H1 (cell line): Measurements from ENCODE around the gene ADORA1. TPM values are rescaled to one million over a fixed set of nuclear protein-coding genes. Genes with fewer than 3 reads are reported as not detected.

Experiments used
- CTCF ChIA-PET: fragments of 300-600 bp; sonication (Branson Sonifier 250); formaldehyde crosslinking; loops from one replicate; lab custom pipeline; 2021; ENCODE audit not compliant: partially characterized antibody; lab: Charles Lee
- POLR2A ChIA-PET: fragments of 300-600 bp; sonication (Branson Sonifier 250); formaldehyde crosslinking; loops from one replicate; lab custom pipeline; 2021; ENCODE audit warnings: inconsistent platforms; ENCODE audit not compliant: partially characterized antibody; lab: Charles Lee
- DNase-seq, 2 experiments: peaks; one replicate each; pipeline versions ENCODE4 v3.0.0 to v3.0.0-alpha.2; 2010 to 2022; ENCODE audit warnings: low spot score in 2 of 2, low read depth in 1 of 2, mixed read lengths in 1 of 2
- FAIRE-seq: peaks from 2 replicates; lab custom pipeline; 2011; peaks lifted over from hg19 to GRCh38; lab: Jason Lieb, UNC
- H2AFZ ChIP-seq: 2 replicates; pipeline ENCODE4 v1.8.1; 2012; ENCODE audit warnings: low read length, inconsistent platforms
- H2AK5ac ChIP-seq: 2 replicates; pipeline ENCODE4 v1.6.1; 2013; ENCODE audit warnings: low read depth, low read length
- H2BK120ac ChIP-seq: replicated peaks from 2 replicates; pipeline ENCODE3; 2013; ENCODE audit warnings: low read depth, low read length, inconsistent platforms
- H2BK12ac ChIP-seq: 2 replicates; pipeline ENCODE4 v1.6.1; 2013; ENCODE audit warnings: low read depth, low read length
- H2BK15ac ChIP-seq: 2 replicates; pipeline ENCODE4 v1.6.1; 2013; ENCODE audit warnings: low read length
- H2BK20ac ChIP-seq: 2 replicates; pipeline ENCODE4 v1.6.1; 2013; ENCODE audit warnings: low read length
- H2BK5ac ChIP-seq: 2 replicates; pipeline ENCODE4 v1.6.1; 2013; ENCODE audit warnings: low read depth, low read length
- H3K14ac ChIP-seq: 2 replicates; pipeline ENCODE4 v1.6.1; 2013; ENCODE audit warnings: inconsistent platforms; ENCODE audit not compliant: insufficient read length
- H3K18ac ChIP-seq: 2 replicates; pipeline ENCODE4 v1.6.1; 2013; ENCODE audit warnings: low read length; ENCODE audit errors: extremely low read depth
- H3K23ac ChIP-seq: 2 replicates; pipeline ENCODE4 v1.6.1; 2013; ENCODE audit warnings: inconsistent platforms; ENCODE audit not compliant: insufficient read length
- H3K23me2 ChIP-seq: 2 replicates; pipeline ENCODE4 v1.6.1; 2013; ENCODE audit warnings: low read depth, low read length
- H3K27ac ChIP-seq: 2 replicates; pipeline ENCODE4 v1.6.1; 2011; ENCODE audit warnings: low read depth, low read length, inconsistent platforms
- H3K27me3 ChIP-seq, 4 experiments: replicated peaks in 1 of 4; 1 replicate in 1 of 4; 2 replicates in 3 of 4; pipeline versions ENCODE4 v1.6.1 to v1.8.1; 2011 to 2013; ENCODE audit warnings: low read length in 3 of 4, mild to moderate bottlenecking in 3 of 4, inconsistent platforms in 2 of 4, mixed read lengths in 2 of 4, moderate library complexity in 1 of 4; ENCODE audit not compliant: control insufficient read depth in 3 of 4, insufficient read depth in 3 of 4; ENCODE audit errors: extremely low read depth in 1 of 4
- H3K36me3 ChIP-seq, 4 experiments: 2 replicates each; pipeline versions ENCODE4 v1.6.1 to v1.8.1; 2011 to 2013; ENCODE audit warnings: mild to moderate bottlenecking in 4 of 4, low read length in 3 of 4, moderate library complexity in 2 of 4, control low read depth in 1 of 4, inconsistent platforms in 1 of 4; ENCODE audit not compliant: insufficient read depth in 4 of 4, control insufficient read depth in 2 of 4
- H3K4ac ChIP-seq: replicated peaks from 2 replicates; pipeline ENCODE3; 2013; ENCODE audit warnings: low read length, low read depth, mixed read lengths, inconsistent platforms; ENCODE audit not compliant: insufficient read length
- H3K4me1 ChIP-seq, 4 experiments: replicated peaks in 1 of 4; 1 replicate in 1 of 4; 2 replicates in 3 of 4; pipeline versions ENCODE4 v1.6.1 to v1.8.1; 2011 to 2013; ENCODE audit warnings: low read length in 3 of 4, inconsistent platforms in 2 of 4, mixed read lengths in 1 of 4; ENCODE audit not compliant: insufficient read depth in 4 of 4, control insufficient read depth in 3 of 4
- H3K4me2 ChIP-seq, 2 experiments: 2 replicates each; pipeline versions ENCODE4 v1.6.1 to v1.8.1; 2011 to 2013; ENCODE audit warnings: low read depth in 2 of 2, low read length in 2 of 2, control low read depth in 1 of 2, inconsistent platforms in 1 of 2, mild to moderate bottlenecking in 1 of 2; ENCODE audit not compliant: insufficient read depth in 1 of 2
- H3K4me3 ChIP-seq, 4 experiments: fragments of 200-600, 300-600 bp in 1 of 4; sonication (generic), shearing (Covaris generic), sonication (Bioruptor Twin) in 1 of 4; 2 replicates each; pipeline versions ENCODE4 v1.5.1 to v1.8.1; 2011 to 2016; ENCODE audit warnings: low read length in 4 of 4, low read depth in 3 of 4, control low read depth in 2 of 4, inconsistent platforms in 2 of 4, mild to moderate bottlenecking in 2 of 4, mixed read lengths in 1 of 4, moderate library complexity in 1 of 4; ENCODE audit not compliant: insufficient read depth in 2 of 4; ENCODE audit errors: extremely low read depth in 1 of 4
- H3K56ac ChIP-seq: replicated peaks from 2 replicates; pipeline ENCODE3; 2013; ENCODE audit warnings: low read depth, mild to moderate bottlenecking, mixed read lengths, low read length, inconsistent platforms; ENCODE audit not compliant: insufficient read length
- H3K79me1 ChIP-seq: 2 replicates; pipeline ENCODE4 v1.6.1; 2013; ENCODE audit warnings: low read depth, low read length, control low read depth
- H3K79me2 ChIP-seq, 2 experiments: 2 replicates each; pipeline versions ENCODE4 v1.6.1 to v1.8.1; 2012 to 2013; ENCODE audit warnings: low read length in 2 of 2, mild to moderate bottlenecking in 2 of 2, inconsistent platforms in 1 of 2; ENCODE audit not compliant: insufficient read depth in 2 of 2, control insufficient read depth in 1 of 2
- H3K9ac ChIP-seq, 4 experiments: replicated peaks in 1 of 4; 1 replicate in 1 of 4; 2 replicates in 3 of 4; pipeline versions ENCODE4 v1.6.1 to v1.8.1; 2011 to 2013; ENCODE audit warnings: low read depth in 3 of 4, low read length in 3 of 4, control low read depth in 2 of 4, mild to moderate bottlenecking in 2 of 4, moderate library complexity in 2 of 4, inconsistent platforms in 1 of 4; ENCODE audit errors: extremely low read depth in 1 of 4
- H3K9me3 ChIP-seq, 2 experiments: 2 replicates each; pipeline versions ENCODE4 v1.6.1 to v1.8.1; 2012 to 2013; ENCODE audit warnings: mild to moderate bottlenecking in 2 of 2, moderate library complexity in 2 of 2, control low read depth in 1 of 2, inconsistent platforms in 1 of 2, low read depth in 1 of 2, low read length in 1 of 2, mixed read lengths in 1 of 2; ENCODE audit not compliant: insufficient read depth in 2 of 2
- H4K20me1 ChIP-seq, 2 experiments: replicated peaks in 1 of 2; 2 replicates each; pipeline versions ENCODE3 to v1.8.1; 2011 to 2013; ENCODE audit warnings: inconsistent platforms in 2 of 2, low read length in 2 of 2, mild to moderate bottlenecking in 1 of 2; ENCODE audit not compliant: insufficient read depth in 2 of 2, control insufficient read depth in 1 of 2
- H4K5ac ChIP-seq: 2 replicates; pipeline ENCODE4 v1.6.1; 2013; ENCODE audit warnings: low read length, low read depth, mixed read lengths, inconsistent platforms; ENCODE audit not compliant: insufficient read length
- H4K8ac ChIP-seq: 2 replicates; pipeline ENCODE4 v1.8.0; 2013; ENCODE audit warnings: mild to moderate bottlenecking, moderate library complexity, low read length, inconsistent platforms; ENCODE audit not compliant: insufficient read depth; ENCODE audit errors: extremely low read depth
- H4K91ac ChIP-seq: replicated peaks from 2 replicates; pipeline ENCODE3; 2013; ENCODE audit warnings: low read length, mixed read lengths, inconsistent platforms; ENCODE audit not compliant: insufficient read length
- CBX5 ChIP-seq: fragments of 300-800, 300-1000 bp; sonication (generic); IDR thresholded peaks from 2 replicates; pipeline ENCODE4 v1.7.1; 2016; ENCODE audit warnings: antibody characterized with exemption, low read length, low read depth
- CREB1 ChIP-seq: IDR thresholded peaks from 2 replicates; pipeline ENCODE4 v1.6.1; 2012; ENCODE audit warnings: inconsistent platforms
- EZH2 ChIP-seq: fragments of 200-600 bp; sonication (generic); IDR thresholded peaks from 2 replicates; pipeline ENCODE4 v1.7.1; 2012; ENCODE audit warnings: low read depth, mild to moderate bottlenecking, moderate library complexity, low read length, inconsistent platforms; ENCODE audit not compliant: severe bottlenecking
- GABPA ChIP-seq: IDR thresholded peaks from 2 replicates; pipeline ENCODE4 v1.6.1; 2011; ENCODE audit warnings: mild to moderate bottlenecking, low read length, moderate library complexity, borderline replicate concordance; ENCODE audit not compliant: insufficient read depth
- JUN ChIP-seq: IDR thresholded peaks from 2 replicates; pipeline ENCODE4 v1.6.1; 2011; ENCODE audit warnings: low read depth, mild to moderate bottlenecking, improper control_type of control experiment, low read length
- MAFK ChIP-seq: IDR thresholded peaks from 2 replicates; pipeline ENCODE4 v1.6.1; 2012; ENCODE audit warnings: low read depth, mild to moderate bottlenecking, improper control_type of control experiment, low read length
- NRF1 ChIP-seq: IDR thresholded peaks from 2 replicates; pipeline ENCODE4 v1.6.1; 2011; ENCODE audit warnings: mild to moderate bottlenecking, low read depth, low read length, improper control_type of control experiment
- POLR2AphosphoS5 ChIP-seq: IDR thresholded peaks from 2 replicates; pipeline ENCODE4 v1.6.1; 2011; ENCODE audit warnings: low read depth, low read length
- SIX5 ChIP-seq: IDR thresholded peaks from 2 replicates; pipeline ENCODE4 v1.6.1; 2011; ENCODE audit warnings: mild to moderate bottlenecking, low read depth, low read length
- SUZ12 ChIP-seq: fragments of 200-600 bp; sonication (generic); IDR thresholded peaks from 2 replicates; pipeline ENCODE4 v1.6.1; 2012; ENCODE audit warnings: mild to moderate bottlenecking, inconsistent platforms, low read length, moderate library complexity, mixed read lengths
- TBP ChIP-seq: IDR thresholded peaks from 2 replicates; pipeline ENCODE4 v1.6.1; 2011; ENCODE audit warnings: low read depth, low read length, improper control_type of control experiment
- USF2 ChIP-seq: IDR thresholded peaks from 2 replicates; pipeline ENCODE4 v1.6.1; 2011; ENCODE audit warnings: low read length, improper control_type of control experiment
- WGBS, 2 experiments: shearing (Covaris generic) in 1 of 2; methylation state at CpG; one replicate each; pipeline versions ENCODE4 v1.1.6 to v1.1.7; 2013 to 2015; ENCODE audit warnings: low lambda C conversion rate in 2 of 2, mixed read lengths in 2 of 2, inconsistent platforms in 1 of 2, low coverage in 1 of 2, missing lambda C conversion rate in 1 of 2; ENCODE audit not compliant: insufficient replicate concordance in 2 of 2, insufficient coverage in 1 of 2, insufficient read length in 1 of 2; ENCODE audit errors: extremely low coverage in 1 of 2, missing lambda C conversion rate in 1 of 2; 5-methylcytosine and 5-hydroxymethylcytosine counted together
- polyA plus RNA-seq, 7 experiments: library from polyadenylated mRNA; depleted of rRNA in 3 of 7; stranded (reverse) in 5 of 7; unstranded in 2 of 7; fragments of >200 nt in 5 of 7; fragments of 200-250 nt in 2 of 7; gene quantifications; 1 replicate in 5 of 7; 2 replicates in 1 of 7; 4 replicates in 1 of 7; pipeline versions ENCODE4 v1.2.1 to v1.2.3, GENCODE V29; 2011 to 2013; ENCODE audit warnings: missing spikeins in 2 of 7, mixed read lengths in 2 of 7
- total RNA-seq: library from RNA; stranded (reverse); fragmentation: NEBNext Ultra II Directional; extraction: Animal tissue kit (Norgen Biotek cat#: 25700); gene quantifications from 2 replicates; pipeline ENCODE4 v1.2.1, GENCODE V29; 2021

Gene ADORA1
- total and polyA plus RNA-seq, 2 of the 8 experiments (the other 6 are each of a cell fraction or from before 2014, with no cell fraction given) = 3.3 to 6.7 TPM

GRCh38 chr1:203135636-203136305, 8.2 kb downstream of the ADORA1 start:
- peak overlapping the region; percentile 24; the same call in 1 of the 2 replicates for H2BK5ac ChIP-seq
- no peak overlapping the region for H3K9ac ChIP-seq
- H3K79me2 ChIP-seq = no peaks in the 10 kb centered on the region
- H2AFZ ChIP-seq = no peak overlapping the region
- no peak overlapping the region for H2BK120ac ChIP-seq
- H3K27ac ChIP-seq = no peak overlapping the region
- no peak for FAIRE-seq
- no peak overlapping the region for H4K8ac ChIP-seq
- H4K20me1 ChIP-seq = peaks cover 0 to 1% of the 10 kb centered on the region in 2 experiments
- H3K27me3 ChIP-seq = no peaks in the 10 kb centered on the region
- no peak overlapping the region for H3K56ac ChIP-seq
- ChIA-PET CTCF (interaction anchor here (0.8 to 49.1 kb wide), 14 partner anchors 8 to 306 kb away, joined by 3 to 1071 read pairs (median 4); partner anchors contain the start of gene PPFIA4), POLR2A (interaction anchor here (0.8 kb wide), 1 partner anchor 11 kb away, joined by 3 read pairs; no protein-coding TSS in a partner anchor)
- H4K91ac ChIP-seq = no peak overlapping the region
- peak overlapping the region; percentile 88; the same call in 1 of the 2 replicates for H2BK15ac ChIP-seq
- no peak overlapping the region for H3K4ac ChIP-seq
- WGBS, 2 experiments = 76% methylated on average over 8 of the region's 8 CpGs; no CpG with 5 or more reads in 1 of the 2 experiments
- no peaks in the 10 kb centered on the region for H3K23me2 ChIP-seq
- no peak overlapping the region for H4K5ac ChIP-seq
- no peak overlapping the region for H3K23ac ChIP-seq
- no peak overlapping the region for H2BK12ac ChIP-seq
- no peak overlapping the region for H2BK20ac ChIP-seq
- no peak overlapping the region for H2AK5ac ChIP-seq
- H3K4me2 ChIP-seq = no peak overlapping the region
- no peaks in the 10 kb centered on the region for H3K36me3 ChIP-seq
- no peak overlapping the region for H3K4me3 ChIP-seq
- H3K9me3 ChIP-seq = no peaks in the 10 kb centered on the region
- no peak for DNase-seq
- no peak overlapping the region for H3K18ac ChIP-seq
- H3K79me1 ChIP-seq = no peaks in the 10 kb centered on the region
- H3K4me1 ChIP-seq = peaks cover 0 to 12% (median 6%) of the 10 kb centered on the region in 4 experiments; a peak in 4 of 7 replicates
- no peak overlapping the region for H3K14ac ChIP-seq
- TF ChIP-seq NRF1 = no peak
- TF ChIP-seq SIX5 = no peak
- TF ChIP-seq MAFK = no peak
- no peak for TF ChIP-seq POLR2AphosphoS5
- no peak for TF ChIP-seq CREB1
- TF ChIP-seq JUN = no peak
- TF ChIP-seq EZH2 = no peak
- no peak for TF ChIP-seq USF2
- TF ChIP-seq GABPA = no peak
- TF ChIP-seq CBX5 = no peak
- no peak for TF ChIP-seq SUZ12
- no peak for TF ChIP-seq TBP
